Liver (tissue), 9 donors: ENCODE measurements around the gene RTL10. TPM values are rescaled to one million over a fixed set of nuclear protein-coding genes. Genes with fewer than 3 reads are reported as not detected.

Experiments
- DNase-seq: peaks from one replicate; pipeline ENCODE4 v3.0.0-alpha.2; 2017; ENCODE audit warnings: low spot score
- H3K27ac ChIP-seq, 2 donors: one replicate each; pipeline ENCODE4 v1.7.0; 2013; ENCODE audit warnings: inconsistent platforms in 2 of 2, low read length in 2 of 2, control low read depth in 1 of 2, low read depth in 1 of 2, mild to moderate bottlenecking in 1 of 2
- H3K27me3 ChIP-seq, 4 donors: one replicate each; pipeline versions ENCODE4 v1.6.1 to v1.7.0; 2013; ENCODE audit warnings: low read length in 3 of 4, inconsistent platforms in 1 of 4, mild to moderate bottlenecking in 1 of 4, moderate library complexity in 1 of 4; ENCODE audit not compliant: control insufficient read depth in 4 of 4, insufficient read depth in 4 of 4
- H3K36me3 ChIP-seq, 4 donors: one replicate each; pipeline versions ENCODE4 v1.6.1 to v1.7.0; 2013; ENCODE audit warnings: low read length in 3 of 4, mild to moderate bottlenecking in 3 of 4, low read depth in 1 of 4, moderate library complexity in 1 of 4; ENCODE audit not compliant: control insufficient read depth in 4 of 4, insufficient read depth in 3 of 4
- H3K4me1 ChIP-seq, 4 donors: one replicate each; pipeline versions ENCODE4 v1.6.1 to v1.7.0; 2013; ENCODE audit warnings: low read length in 3 of 4, mild to moderate bottlenecking in 3 of 4, moderate library complexity in 1 of 4; ENCODE audit not compliant: control insufficient read depth in 4 of 4, insufficient read depth in 4 of 4
- H3K4me3 ChIP-seq, 3 donors: one replicate each; pipeline versions ENCODE4 v1.6.1 to v1.7.0; 2013; ENCODE audit warnings: low read length in 3 of 3, control low read depth in 1 of 3, low read depth in 1 of 3, mild to moderate bottlenecking in 1 of 3
- H3K9ac ChIP-seq, 2 donors: one replicate each; pipeline ENCODE4 v1.7.0; 2013; ENCODE audit warnings: low read length in 2 of 2, mild to moderate bottlenecking in 2 of 2, moderate library complexity in 2 of 2, control low read depth in 1 of 2, low read depth in 1 of 2
- H3K9me3 ChIP-seq, 4 donors: one replicate each; pipeline versions ENCODE4 v1.6.1 to v1.7.0; 2013; ENCODE audit warnings: low read length in 3 of 4; ENCODE audit not compliant: control insufficient read depth in 4 of 4
- EGR1 ChIP-seq, 2 donors: IDR thresholded peaks; 2 replicates each; pipeline ENCODE4 v1.6.1; 2016 to 2018; ENCODE audit warnings: antibody characterized with exemption in 2 of 2, low read depth in 2 of 2
- FOXA1 ChIP-seq: IDR thresholded peaks from 2 replicates; pipeline ENCODE4 v1.6.1; 2016; ENCODE audit warnings: antibody characterized with exemption
- FOXA2 ChIP-seq: IDR thresholded peaks from 2 replicates; pipeline ENCODE4 v1.6.1; 2016; ENCODE audit warnings: antibody characterized with exemption
- GABPA ChIP-seq, 2 donors: IDR thresholded peaks in 1 of 2; conservative IDR thresholded peaks in 1 of 2; 2 replicates each; pipeline ENCODE4 v1.6.1; 2016; ENCODE audit warnings: antibody characterized with exemption in 2 of 2, mild to moderate bottlenecking in 1 of 2, moderate library complexity in 1 of 2
- HNF4A ChIP-seq, 2 donors: conservative IDR thresholded peaks; 2 replicates each; pipeline ENCODE4 v1.6.1; 2016; ENCODE audit warnings: antibody characterized with exemption in 2 of 2, mild to moderate bottlenecking in 2 of 2
- HNF4G ChIP-seq: IDR thresholded peaks from 2 replicates; pipeline ENCODE4 v1.6.1; 2016; ENCODE audit warnings: antibody characterized with exemption
- JUND ChIP-seq, 2 donors: IDR thresholded peaks; 2 replicates each; pipeline ENCODE4 v1.6.1; 2016; ENCODE audit warnings: antibody characterized with exemption in 2 of 2
- MAX ChIP-seq: IDR thresholded peaks from 2 replicates; pipeline ENCODE4 v1.6.1; 2016; ENCODE audit warnings: antibody characterized with exemption
- NR2F2 ChIP-seq: IDR thresholded peaks from 2 replicates; pipeline ENCODE4 v1.6.1; 2016; ENCODE audit warnings: antibody characterized with exemption
- RAD21 ChIP-seq, 2 donors: IDR thresholded peaks; 2 replicates each; pipeline ENCODE4 v1.6.1; 2016; ENCODE audit warnings: antibody characterized with exemption in 2 of 2, mild to moderate bottlenecking in 2 of 2
- REST ChIP-seq: IDR thresholded peaks from 2 replicates; pipeline ENCODE4 v1.6.1; 2016; ENCODE audit warnings: antibody characterized with exemption, mild to moderate bottlenecking
- RXRA ChIP-seq, 2 donors: IDR thresholded peaks; 2 replicates each; pipeline ENCODE4 v1.6.1; 2017 to 2018; ENCODE audit warnings: antibody characterized with exemption in 2 of 2, mild to moderate bottlenecking in 1 of 2
- SP1 ChIP-seq: IDR thresholded peaks from 2 replicates; pipeline ENCODE4 v1.6.1; 2018; ENCODE audit warnings: antibody characterized with exemption, mild to moderate bottlenecking
- TAF1 ChIP-seq: conservative IDR thresholded peaks from 2 replicates; pipeline ENCODE4 v1.6.1; 2016; ENCODE audit warnings: antibody characterized with exemption, mild to moderate bottlenecking
- YY1 ChIP-seq: IDR thresholded peaks from 2 replicates; pipeline ENCODE4 v1.6.1; 2016; ENCODE audit warnings: antibody characterized with exemption, mild to moderate bottlenecking
- WGBS: extraction: QIAGEN DNeasy Blood & Tissue Kit; methylation state at CpG from one replicate; pipeline ENCODE4 v1.1.7; 2013; 5-methylcytosine and 5-hydroxymethylcytosine counted together
- polyA plus RNA-seq, 2 donors: library from polyadenylated mRNA; stranded (reverse) in 1 of 2; unstranded in 1 of 2; fragments of 200-250 nt in 1 of 2; fragments of >200 nt in 1 of 2; fragmentation: Nextera tagmentation in 1 of 2; extraction: Ambion mirVana in 1 of 2; gene quantifications; one replicate each; pipeline versions ENCODE4 v1.2.1 to v1.2.3, GENCODE V29; 2013 to 2015
- total RNA-seq, 2 donors: library from RNA; depleted of rRNA; stranded (reverse); fragments of >200 nt; gene quantifications; one replicate each; pipeline ENCODE4 v1.2.3, GENCODE V29; 2014
- TF ChIP-seq, protein P1 (sequence below): IDR thresholded peaks from 2 replicates; pipeline ENCODE4 v1.6.1; 2016; ENCODE audit warnings: antibody characterized with exemption
- TF ChIP-seq, protein P2 (sequence below): IDR thresholded peaks from 2 replicates; pipeline ENCODE4 v1.6.1; 2016; ENCODE audit warnings: antibody characterized with exemption
- TF ChIP-seq, protein P3 (sequence below): fragments of 150-350 bp; IDR thresholded peaks from 2 replicates; pipeline ENCODE4 v1.5.1; 2017; ENCODE audit warnings: improper control_type of control experiment, low read depth, low read length; ENCODE audit not compliant: missing input control
- donor health status: healthy.
- donor health status: healthy.
- donor health status: healthy.
- donor health status: healthy.
- donor health status: healthy.

RTL10 gene
- total and polyA plus RNA-seq, 4 donors = 4.2 to 8.3 (median 7.4) TPM

GRCh38 chr22:19848298-19849224, 6.1 kb downstream of the RTL10 start (continued):
- TF ChIP-seq, protein P1, sequence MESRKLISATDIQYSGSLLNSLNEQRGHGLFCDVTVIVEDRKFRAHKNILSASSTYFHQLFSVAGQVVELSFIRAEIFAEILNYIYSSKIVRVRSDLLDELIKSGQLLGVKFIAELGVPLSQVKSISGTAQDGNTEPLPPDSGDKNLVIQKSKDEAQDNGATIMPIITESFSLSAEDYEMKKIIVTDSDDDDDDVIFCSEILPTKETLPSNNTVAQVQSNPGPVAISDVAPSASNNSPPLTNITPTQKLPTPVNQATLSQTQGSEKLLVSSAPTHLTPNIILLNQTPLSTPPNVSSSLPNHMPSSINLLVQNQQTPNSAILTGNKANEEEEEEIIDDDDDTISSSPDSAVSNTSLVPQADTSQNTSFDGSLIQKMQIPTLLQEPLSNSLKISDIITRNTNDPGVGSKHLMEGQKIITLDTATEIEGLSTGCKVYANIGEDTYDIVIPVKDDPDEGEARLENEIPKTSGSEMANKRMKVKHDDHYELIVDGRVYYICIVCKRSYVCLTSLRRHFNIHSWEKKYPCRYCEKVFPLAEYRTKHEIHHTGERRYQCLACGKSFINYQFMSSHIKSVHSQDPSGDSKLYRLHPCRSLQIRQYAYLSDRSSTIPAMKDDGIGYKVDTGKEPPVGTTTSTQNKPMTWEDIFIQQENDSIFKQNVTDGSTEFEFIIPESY = no peak
- no peak for TF ChIP-seq FOXA2
- no peak for TF ChIP-seq SP1
- TF ChIP-seq, protein P2, sequence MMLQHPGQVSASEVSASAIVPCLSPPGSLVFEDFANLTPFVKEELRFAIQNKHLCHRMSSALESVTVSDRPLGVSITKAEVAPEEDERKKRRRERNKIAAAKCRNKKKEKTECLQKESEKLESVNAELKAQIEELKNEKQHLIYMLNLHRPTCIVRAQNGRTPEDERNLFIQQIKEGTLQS = peak; percentile 70
- TF ChIP-seq EGR1 (IDR thresholded peaks at IDR 0.05; ENCODE audit: low read depth in 2 of 2) = no peak
- TF ChIP-seq MAX = no peak

GRCh38 chr22:19847345-19847632, 7.4 kb downstream of the RTL10 start:
- no peak overlapping the region for H3K27ac ChIP-seq
- TF ChIP-seq HNF4G (no peak), HNF4A (conservative IDR thresholded peaks at IDR 0.05) (no peak), RXRA (IDR thresholded peaks at IDR 0.05) (no peak), SP1 (no peak), JUND (IDR thresholded peaks at IDR 0.05) (no peak), REST (no peak), YY1 (no peak), FOXA2 (no peak), MAX (no peak), FOXA1 (no peak), RAD21 (IDR thresholded peaks at IDR 0.05) (no peak), NR2F2 (no peak), TAF1 (no peak), GABPA (IDR thresholded peaks at IDR 0.05 in 1 of 2, conservative IDR thresholded peaks at IDR 0.05 in 1 of 2) (no peak), EGR1 (IDR thresholded peaks at IDR 0.05; ENCODE audit: low read depth in 2 of 2) (no peak)
- TF ChIP-seq, protein P3, sequence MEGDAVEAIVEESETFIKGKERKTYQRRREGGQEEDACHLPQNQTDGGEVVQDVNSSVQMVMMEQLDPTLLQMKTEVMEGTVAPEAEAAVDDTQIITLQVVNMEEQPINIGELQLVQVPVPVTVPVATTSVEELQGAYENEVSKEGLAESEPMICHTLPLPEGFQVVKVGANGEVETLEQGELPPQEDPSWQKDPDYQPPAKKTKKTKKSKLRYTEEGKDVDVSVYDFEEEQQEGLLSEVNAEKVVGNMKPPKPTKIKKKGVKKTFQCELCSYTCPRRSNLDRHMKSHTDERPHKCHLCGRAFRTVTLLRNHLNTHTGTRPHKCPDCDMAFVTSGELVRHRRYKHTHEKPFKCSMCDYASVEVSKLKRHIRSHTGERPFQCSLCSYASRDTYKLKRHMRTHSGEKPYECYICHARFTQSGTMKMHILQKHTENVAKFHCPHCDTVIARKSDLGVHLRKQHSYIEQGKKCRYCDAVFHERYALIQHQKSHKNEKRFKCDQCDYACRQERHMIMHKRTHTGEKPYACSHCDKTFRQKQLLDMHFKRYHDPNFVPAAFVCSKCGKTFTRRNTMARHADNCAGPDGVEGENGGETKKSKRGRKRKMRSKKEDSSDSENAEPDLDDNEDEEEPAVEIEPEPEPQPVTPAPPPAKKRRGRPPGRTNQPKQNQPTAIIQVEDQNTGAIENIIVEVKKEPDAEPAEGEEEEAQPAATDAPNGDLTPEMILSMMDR = no peak
- TF ChIP-seq, protein P1 = no peak
- TF ChIP-seq, protein P2 = no peak
- H3K9ac ChIP-seq = no peak overlapping the region
- H3K4me3 ChIP-seq = no peak overlapping the region
- WGBS = 96% methylated on average over 2 of the region's 2 CpGs
- peaks cover 0 to 13% (median 2%) of the 10 kb centered on the region in 4 donors for H3K4me1 ChIP-seq
- no peak for DNase-seq
- H3K9me3 ChIP-seq = no peaks in the 10 kb centered on the region
- no peaks in the 10 kb centered on the region for H3K27me3 ChIP-seq
- H3K36me3 ChIP-seq = peaks cover 0 to 13% (median 9%) of the 10 kb centered on the region in 4 donors
